Measurements from ENCODE around the gene SAMD9L. TPM values are rescaled to one million over a fixed set of nuclear protein-coding genes. Genes with fewer than 3 reads are reported as not detected.

Gene SAMD9L
- total and polyA plus RNA-seq, 7 donors, result 0.76 to 3.6 (median 1.9) TPM

DNA sequence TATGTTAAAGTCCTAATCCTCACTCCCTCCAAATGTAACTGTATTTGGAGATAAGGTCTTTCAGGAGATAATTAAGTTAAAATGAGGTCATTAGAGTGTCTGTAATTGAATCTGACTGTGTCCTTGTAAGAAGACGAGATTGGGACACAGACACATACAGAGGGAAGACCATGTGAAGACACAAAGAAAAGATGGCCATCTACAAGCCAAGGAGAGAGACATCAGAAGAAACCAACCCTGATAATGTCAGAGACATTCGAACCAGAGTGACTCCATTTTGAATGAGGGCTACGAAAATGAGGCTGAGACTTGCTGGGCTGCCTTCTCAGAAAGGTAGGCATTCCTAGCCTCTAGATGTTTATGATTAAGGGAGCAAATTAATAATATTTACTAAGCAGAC, 542 bp upstream of the SAMD9L start:
- no peak for DNase-seq
- ATAC-seq, result no peak
- 74 to 84% (median 76%) methylated on average over 3 of the region's 3 CpGs for WGBS, 3 donors
- intact Hi-C loops (cut with DNase I), result no loop called here
- peaks cover 15% of the 10 kb centered on the region for H3K4me1 ChIP-seq
- no peaks in the 10 kb centered on the region for H3K27me3 ChIP-seq (ENCODE audit: insufficient read depth in 3 of 3, low read length in 2 of 3)
- peaks cover 2 to 3% of the 10 kb centered on the region in 2 donors for H3K36me3 ChIP-seq (ENCODE audit: insufficient read depth in 1 of 2, low read depth in 1 of 2)
- no peaks in the 10 kb centered on the region for H3K9me3 ChIP-seq
- H3K4me3 ChIP-seq, result peak overlapping the region; percentile 54
- TF ChIP-seq, protein P1, sequence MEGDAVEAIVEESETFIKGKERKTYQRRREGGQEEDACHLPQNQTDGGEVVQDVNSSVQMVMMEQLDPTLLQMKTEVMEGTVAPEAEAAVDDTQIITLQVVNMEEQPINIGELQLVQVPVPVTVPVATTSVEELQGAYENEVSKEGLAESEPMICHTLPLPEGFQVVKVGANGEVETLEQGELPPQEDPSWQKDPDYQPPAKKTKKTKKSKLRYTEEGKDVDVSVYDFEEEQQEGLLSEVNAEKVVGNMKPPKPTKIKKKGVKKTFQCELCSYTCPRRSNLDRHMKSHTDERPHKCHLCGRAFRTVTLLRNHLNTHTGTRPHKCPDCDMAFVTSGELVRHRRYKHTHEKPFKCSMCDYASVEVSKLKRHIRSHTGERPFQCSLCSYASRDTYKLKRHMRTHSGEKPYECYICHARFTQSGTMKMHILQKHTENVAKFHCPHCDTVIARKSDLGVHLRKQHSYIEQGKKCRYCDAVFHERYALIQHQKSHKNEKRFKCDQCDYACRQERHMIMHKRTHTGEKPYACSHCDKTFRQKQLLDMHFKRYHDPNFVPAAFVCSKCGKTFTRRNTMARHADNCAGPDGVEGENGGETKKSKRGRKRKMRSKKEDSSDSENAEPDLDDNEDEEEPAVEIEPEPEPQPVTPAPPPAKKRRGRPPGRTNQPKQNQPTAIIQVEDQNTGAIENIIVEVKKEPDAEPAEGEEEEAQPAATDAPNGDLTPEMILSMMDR (IDR thresholded peaks at IDR 0.05), result no peak
- H3K27ac ChIP-seq, result peak overlapping the region; percentile 11

DNA sequence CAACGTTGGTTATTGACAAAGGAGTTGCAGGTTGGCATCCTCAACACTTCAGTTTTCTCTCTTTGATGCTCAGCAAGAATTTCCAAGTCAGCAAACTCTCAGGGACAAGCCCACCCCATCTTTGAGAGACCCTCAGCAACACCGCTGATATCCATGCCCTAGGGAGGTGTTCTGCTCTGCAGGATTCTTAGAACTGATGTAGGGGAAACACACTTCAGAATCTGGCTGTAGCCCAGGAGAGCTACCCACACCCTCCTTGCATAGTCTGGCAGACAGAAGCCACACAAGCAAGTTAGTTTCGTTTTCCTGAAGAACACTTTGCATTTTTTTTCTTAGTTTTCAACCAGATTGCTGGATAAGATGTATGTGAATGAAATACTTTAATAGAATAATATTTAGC, 822 bp downstream of the SAMD9L start:
- Histone ChIP-seq H3K4me3 (peak overlapping the region; percentile 54), H3K27ac (no peak overlapping the region), H3K27me3 (ENCODE audit: insufficient read depth in 3 of 3, low read length in 2 of 3) (no peaks in the 10 kb centered on the region), H3K4me1 (peaks cover 15% of the 10 kb centered on the region), H3K9me3 (no peaks in the 10 kb centered on the region), H3K36me3 (ENCODE audit: insufficient read depth in 1 of 2, low read depth in 1 of 2) (peaks cover 5 to 7% of the 10 kb centered on the region in 2 donors)
- ATAC-seq (peak in 3 of 4 donors; percentile 64 to 66 (median 65)), DNase-seq (no peak)
- TF ChIP-seq, protein P1 (IDR thresholded peaks at IDR 0.05), result no peak
- intact Hi-C loops (cut with DNase I), result no loop called here
- 3 to 8% (median 5%) methylated on average over 3 of the region's 3 CpGs for WGBS, 3 donors

GRCh38 chr7:93146472-93147141, 1.6 kb downstream of the SAMD9L start:
- no peaks in the 10 kb centered on the region for H3K27me3 ChIP-seq (ENCODE audit: insufficient read depth in 3 of 3, low read length in 2 of 3)
- peak in 3 of 4 donors; percentile 37 to 47 (median 39) for ATAC-seq
- H3K9me3 ChIP-seq, result no peaks in the 10 kb centered on the region
- peaks cover 15% of the 10 kb centered on the region for H3K4me1 ChIP-seq
- intact Hi-C loops (cut with DNase I), result no loop called here
- WGBS, 3 donors, result 30 to 35% (median 34%) methylated on average over 5 of the region's 5 CpGs
- peaks cover 5 to 7% of the 10 kb centered on the region in 2 donors for H3K36me3 ChIP-seq (ENCODE audit: insufficient read depth in 1 of 2, low read depth in 1 of 2)
- DNase-seq, result no peak
- TF ChIP-seq, protein P1 (IDR thresholded peaks at IDR 0.05), result no peak
- H3K4me3 ChIP-seq, result peak overlapping the region; percentile 54
- H3K27ac ChIP-seq, result peak overlapping the region; percentile 6

GRCh38 chr7:93146036-93146435, 2.1 kb downstream of the SAMD9L start:
- peaks cover 5 to 7% of the 10 kb centered on the region in 2 donors for H3K36me3 ChIP-seq (ENCODE audit: insufficient read depth in 1 of 2, low read depth in 1 of 2)
- DNase-seq, result no peak
- H3K4me1 ChIP-seq, result peaks cover 15% of the 10 kb centered on the region
- ATAC-seq, result peak in 1 of 4 donors; percentile 23
- 10 to 17% (median 13%) methylated on average over 1 of the region's 1 CpG for WGBS, 3 donors
- intact Hi-C loops (cut with DNase I), result no loop called here
- TF ChIP-seq, protein P1 (IDR thresholded peaks at IDR 0.05), result no peak
- no peaks in the 10 kb centered on the region for H3K27me3 ChIP-seq (ENCODE audit: insufficient read depth in 3 of 3, low read length in 2 of 3)
- H3K27ac ChIP-seq, result no peak overlapping the region
- no peak overlapping the region for H3K4me3 ChIP-seq
- H3K9me3 ChIP-seq, result no peaks in the 10 kb centered on the region

- ATAC-seq, result no peak
- Histone ChIP-seq H3K27me3 (ENCODE audit: insufficient read depth in 3 of 3, low read length in 2 of 3) (no peaks in the 10 kb centered on the region), H3K9me3 (no peaks in the 10 kb centered on the region), H3K4me1 (peaks cover 15% of the 10 kb centered on the region), H3K4me3 (no peak overlapping the region), H3K36me3 (ENCODE audit: insufficient read depth in 1 of 2, low read depth in 1 of 2) (peaks cover 7% of the 10 kb centered on the region in 2 donors), H3K27ac (no peak overlapping the region)
- DNase-seq, result no peak
- WGBS, 3 donors, result 55 to 62% (median 61%) methylated on average over 3 of the region's 3 CpGs
- TF ChIP-seq, protein P1 (IDR thresholded peaks at IDR 0.05), result no peak
- intact Hi-C loops (cut with DNase I), result no loop called here
Observed at GRCh38 chr7:93145354-93145753, 2.8 kb downstream of the SAMD9L start.
